Erythroblast (primary cell): Measurements from ENCODE around the gene DENND1B.

Experiments
- GATA1 ChIP-seq: IDR thresholded peaks from 2 replicates; pipeline ENCODE4 v1.6.1; 2011; ENCODE audit warnings: low read depth, mild to moderate bottlenecking, control low read depth, low read length, moderate library complexity
- POLR2A ChIP-seq: IDR thresholded peaks from 2 replicates; pipeline ENCODE4 v1.6.1; 2011; ENCODE audit warnings: mild to moderate bottlenecking, low read length

DNA sequence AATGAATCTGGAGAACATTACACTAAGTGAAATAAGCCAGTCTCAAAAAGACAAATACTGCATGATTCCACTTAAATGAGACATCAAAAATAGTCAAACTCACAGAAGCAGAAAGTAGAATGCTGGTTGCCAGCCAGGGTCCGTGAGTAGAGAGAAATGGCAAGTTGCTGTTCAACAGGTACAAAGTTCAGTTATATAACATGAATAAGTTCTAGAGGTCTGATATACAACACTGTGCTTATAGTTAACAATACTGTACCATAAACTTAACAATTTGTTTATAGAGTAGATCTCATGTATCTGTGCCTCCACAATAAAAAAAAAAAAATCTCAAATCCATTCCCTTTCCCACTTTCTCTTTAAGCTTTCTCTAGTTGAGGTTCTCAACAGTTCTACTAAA is 83.5 kb downstream of the DENND1B start:
- no peak for TF ChIP-seq POLR2A
- TF ChIP-seq GATA1, result no peak
